Peyer's patch (tissue), 4 donors: ENCODE results near the gene OTUB2.

ENCODE experiments used
- CTCF ChIP-seq, 6 experiments: fragments of 450-650 bp in 4 of 6; fragments of 200-600 bp in 2 of 6; sonication (generic) in 1 of 6; IDR thresholded peaks; one replicate each; pipeline ENCODE4 v1.5.1; 2017 to 2019; ENCODE audit warnings: antibody characterized with exemption in 6 of 6, mild to moderate bottlenecking in 3 of 6, moderate library complexity in 1 of 6
- POLR2A ChIP-seq, 2 donors: fragments of 450-650 bp; IDR thresholded peaks; one replicate each; pipeline ENCODE4 v1.5.1; 2017; ENCODE audit warnings: antibody characterized with exemption in 2 of 2, mild to moderate bottlenecking in 2 of 2, moderate library complexity in 2 of 2

GRCh38 chr14:94026173-94026888, at the start of gene OTUB2:
- no peak for TF ChIP-seq CTCF (IDR thresholded peaks at IDR 0.05)
- no peak for TF ChIP-seq POLR2A (IDR thresholded peaks at IDR 0.05)
